ENCODE results near the gene CDH18.

Gene CDH18

DNA sequence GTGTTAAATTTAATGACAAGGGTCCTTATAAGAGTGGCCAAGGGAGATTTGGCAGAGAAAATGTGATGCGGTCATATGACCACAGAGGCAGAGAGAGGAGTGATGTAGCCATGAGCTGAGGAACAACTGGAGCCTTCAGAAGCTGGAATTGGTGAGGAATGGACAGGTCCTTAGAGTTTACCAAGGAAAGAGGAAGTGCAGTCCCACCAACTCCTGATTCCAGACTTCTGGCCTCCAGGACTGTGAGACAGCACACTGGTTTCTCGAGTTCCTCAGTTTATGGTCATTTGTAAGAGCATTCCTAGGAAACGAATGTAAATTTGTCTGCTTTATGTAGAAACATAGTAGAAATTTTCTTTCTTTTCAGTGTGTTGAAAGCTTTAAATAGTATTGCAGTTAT is 410.1 kb downstream of the CDH18 start:
- TF ChIP-seq TAF1 (IDR thresholded peaks at IDR 0.05; ENCODE audit: borderline replicate concordance, insufficient read depth, low read length) (no peak), POLR2AphosphoS5 (IDR thresholded peaks at IDR 0.05; ENCODE audit: low read depth, low read length) (no peak), FOXP2 (optimal IDR thresholded peaks at IDR 0.05; ENCODE audit: borderline replicate concordance, extremely low read depth, extremely low read length, insufficient read depth) (no peak), SIN3A (IDR thresholded peaks at IDR 0.05; ENCODE audit: borderline replicate concordance, insufficient read depth, low read length) (no peak)
- TF ChIP-seq, protein P1, sequence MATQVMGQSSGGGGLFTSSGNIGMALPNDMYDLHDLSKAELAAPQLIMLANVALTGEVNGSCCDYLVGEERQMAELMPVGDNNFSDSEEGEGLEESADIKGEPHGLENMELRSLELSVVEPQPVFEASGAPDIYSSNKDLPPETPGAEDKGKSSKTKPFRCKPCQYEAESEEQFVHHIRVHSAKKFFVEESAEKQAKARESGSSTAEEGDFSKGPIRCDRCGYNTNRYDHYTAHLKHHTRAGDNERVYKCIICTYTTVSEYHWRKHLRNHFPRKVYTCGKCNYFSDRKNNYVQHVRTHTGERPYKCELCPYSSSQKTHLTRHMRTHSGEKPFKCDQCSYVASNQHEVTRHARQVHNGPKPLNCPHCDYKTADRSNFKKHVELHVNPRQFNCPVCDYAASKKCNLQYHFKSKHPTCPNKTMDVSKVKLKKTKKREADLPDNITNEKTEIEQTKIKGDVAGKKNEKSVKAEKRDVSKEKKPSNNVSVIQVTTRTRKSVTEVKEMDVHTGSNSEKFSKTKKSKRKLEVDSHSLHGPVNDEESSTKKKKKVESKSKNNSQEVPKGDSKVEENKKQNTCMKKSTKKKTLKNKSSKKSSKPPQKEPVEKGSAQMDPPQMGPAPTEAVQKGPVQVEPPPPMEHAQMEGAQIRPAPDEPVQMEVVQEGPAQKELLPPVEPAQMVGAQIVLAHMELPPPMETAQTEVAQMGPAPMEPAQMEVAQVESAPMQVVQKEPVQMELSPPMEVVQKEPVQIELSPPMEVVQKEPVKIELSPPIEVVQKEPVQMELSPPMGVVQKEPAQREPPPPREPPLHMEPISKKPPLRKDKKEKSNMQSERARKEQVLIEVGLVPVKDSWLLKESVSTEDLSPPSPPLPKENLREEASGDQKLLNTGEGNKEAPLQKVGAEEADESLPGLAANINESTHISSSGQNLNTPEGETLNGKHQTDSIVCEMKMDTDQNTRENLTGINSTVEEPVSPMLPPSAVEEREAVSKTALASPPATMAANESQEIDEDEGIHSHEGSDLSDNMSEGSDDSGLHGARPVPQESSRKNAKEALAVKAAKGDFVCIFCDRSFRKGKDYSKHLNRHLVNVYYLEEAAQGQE (IDR thresholded peaks at IDR 0.05; ENCODE audit: insufficient read depth in 1 of 2, low read depth in 2 of 2, low read length in 2 of 2) = no peak

DNA sequence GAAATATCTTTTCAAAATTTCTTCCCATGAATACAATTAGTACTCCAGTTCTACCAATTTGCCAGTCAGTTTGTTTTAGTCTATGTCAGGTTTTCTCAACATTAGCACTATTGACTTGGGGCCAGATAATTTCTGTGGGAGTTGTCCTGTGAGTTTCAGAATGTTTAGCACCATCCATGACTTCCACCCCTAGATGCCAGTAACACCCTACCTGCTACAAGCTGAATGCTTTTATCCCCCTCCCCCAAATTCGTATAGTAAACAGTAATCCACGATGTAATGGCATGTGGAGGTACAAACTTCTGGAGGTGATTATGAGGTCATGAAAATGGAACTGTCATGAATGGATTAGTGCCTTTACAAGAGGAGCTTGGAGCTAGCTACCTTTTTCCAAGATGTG is 420.0 kb downstream of the CDH18 start:
- TF ChIP-seq SIN3A (IDR thresholded peaks at IDR 0.05; ENCODE audit: borderline replicate concordance, insufficient read depth, low read length) (no peak), TAF1 (IDR thresholded peaks at IDR 0.05; ENCODE audit: borderline replicate concordance, insufficient read depth, low read length) (no peak), FOXP2 (optimal IDR thresholded peaks at IDR 0.05; ENCODE audit: borderline replicate concordance, extremely low read depth, extremely low read length, insufficient read depth) (no peak)
- TF ChIP-seq, protein P1 (IDR thresholded peaks at IDR 0.05; ENCODE audit: insufficient read depth in 1 of 2, low read depth in 2 of 2, low read length in 2 of 2) = no peak

DNA sequence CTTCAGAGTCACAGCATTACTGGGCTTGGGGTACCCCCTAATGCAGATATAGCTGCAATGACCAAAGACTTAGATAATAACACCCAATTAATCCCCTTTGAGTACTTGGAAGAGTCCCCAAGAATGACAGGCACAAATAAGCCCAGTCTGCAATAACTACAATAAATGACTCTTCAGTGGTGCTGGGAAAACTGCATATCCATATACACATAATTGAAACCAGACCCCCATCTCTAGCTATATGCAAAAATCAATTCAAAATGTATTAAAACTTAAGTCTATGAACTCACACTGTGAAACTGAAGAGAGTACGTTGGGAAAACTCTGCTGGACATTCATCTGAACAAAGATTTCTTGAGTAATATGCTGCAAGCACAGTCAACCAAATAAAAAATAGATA is 422.5 kb downstream of the CDH18 start:
- TF ChIP-seq POLR2AphosphoS5 (IDR thresholded peaks at IDR 0.05; ENCODE audit: low read depth, low read length) = no peak
- TF ChIP-seq, protein P1 (IDR thresholded peaks at IDR 0.05; ENCODE audit: insufficient read depth in 1 of 2, low read depth in 2 of 2, low read length in 2 of 2) = no peak
- no peak for TF ChIP-seq SIN3A (IDR thresholded peaks at IDR 0.05; ENCODE audit: borderline replicate concordance, insufficient read depth, low read length)
- no peak for TF ChIP-seq TAF1 (IDR thresholded peaks at IDR 0.05; ENCODE audit: borderline replicate concordance, insufficient read depth, low read length)
- no peak for TF ChIP-seq FOXP2 (optimal IDR thresholded peaks at IDR 0.05; ENCODE audit: borderline replicate concordance, extremely low read depth, extremely low read length, insufficient read depth)

DNA sequence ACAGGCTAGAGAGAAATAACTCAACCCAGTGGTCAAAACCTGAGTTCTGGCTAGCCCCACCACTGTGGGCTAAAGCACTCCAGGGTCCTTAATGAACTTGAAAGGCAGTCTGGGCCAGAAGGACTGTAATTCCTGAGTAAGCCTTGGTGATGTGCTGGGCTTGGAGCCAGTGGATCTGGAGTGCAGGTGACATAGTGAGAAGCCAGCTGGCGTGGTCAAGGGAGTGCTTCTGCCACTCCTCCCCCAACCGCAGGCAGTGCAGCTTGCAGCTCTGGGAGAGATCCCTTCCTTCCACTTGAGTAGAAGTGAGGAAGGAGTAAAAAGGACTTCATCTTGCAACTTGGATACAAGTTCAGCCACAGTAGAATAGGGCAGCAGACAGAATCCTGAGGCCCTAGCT is 424.0 kb downstream of the CDH18 start:
- no peak for TF ChIP-seq FOXP2 (optimal IDR thresholded peaks at IDR 0.05; ENCODE audit: borderline replicate concordance, extremely low read depth, extremely low read length, insufficient read depth)
- TF ChIP-seq TAF1 (IDR thresholded peaks at IDR 0.05; ENCODE audit: borderline replicate concordance, insufficient read depth, low read length) = no peak
- TF ChIP-seq, protein P1 (IDR thresholded peaks at IDR 0.05; ENCODE audit: insufficient read depth in 1 of 2, low read depth in 2 of 2, low read length in 2 of 2) = no peak
- no peak for TF ChIP-seq SIN3A (IDR thresholded peaks at IDR 0.05; ENCODE audit: borderline replicate concordance, insufficient read depth, low read length)
- no peak for TF ChIP-seq POLR2AphosphoS5 (IDR thresholded peaks at IDR 0.05; ENCODE audit: low read depth, low read length)

DNA sequence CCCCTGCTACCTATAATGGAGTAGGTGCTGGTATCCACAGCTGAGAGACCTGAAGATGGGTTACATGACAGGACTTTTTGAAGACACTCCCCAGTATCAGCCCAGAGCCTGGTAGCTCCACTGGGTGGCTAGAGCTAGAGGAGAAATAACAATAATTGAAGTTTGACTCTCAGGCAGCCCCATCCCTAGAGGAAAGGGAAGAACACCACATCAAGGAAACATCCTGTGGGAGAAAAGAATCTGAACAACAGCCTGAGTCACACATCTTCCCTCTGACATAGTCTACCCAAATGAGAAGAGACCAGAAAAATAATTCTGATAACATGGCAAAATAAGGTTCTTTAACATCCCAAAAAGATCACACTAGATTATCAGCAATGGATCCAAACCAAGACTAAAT is 432.1 kb downstream of the CDH18 start:
- TF ChIP-seq SIN3A (IDR thresholded peaks at IDR 0.05; ENCODE audit: borderline replicate concordance, insufficient read depth, low read length) = no peak
- no peak for TF ChIP-seq TAF1 (IDR thresholded peaks at IDR 0.05; ENCODE audit: borderline replicate concordance, insufficient read depth, low read length)
- no peak for TF ChIP-seq FOXP2 (optimal IDR thresholded peaks at IDR 0.05; ENCODE audit: borderline replicate concordance, extremely low read depth, extremely low read length, insufficient read depth)
- TF ChIP-seq, protein P1 (IDR thresholded peaks at IDR 0.05; ENCODE audit: insufficient read depth in 1 of 2, low read depth in 2 of 2, low read length in 2 of 2) = no peak
- TF ChIP-seq POLR2AphosphoS5 (IDR thresholded peaks at IDR 0.05; ENCODE audit: low read depth, low read length) = no peak
